CD4-positive, alpha-beta T cell (primary cell): ENCODE measurements around the gene OR6B2. TPM values are rescaled to one million over a fixed set of nuclear protein-coding genes. Genes with fewer than 3 reads are reported as not detected.

ENCODE experiments used
- ATAC-seq: fragments of 200-7000 bp; cut with Tn5 transposase; one replicate; pipeline ENCODE4 v1.10.0; 2022; ENCODE audit warnings: mild to moderate bottlenecking; ENCODE audit not compliant: poor library complexity
- CTCF ChIA-PET: fragments of 350-600 bp; sonication (Branson Sonifier 250); formaldehyde crosslinking; loops from one replicate; lab custom pipeline; 2021; ENCODE audit warnings: antibody characterized with exemption, inconsistent platforms; lab: Charles Lee
- POLR2A ChIA-PET: fragments of 350-600 bp; sonication (Branson Sonifier 250); formaldehyde crosslinking; loops from one replicate; lab custom pipeline; 2021; ENCODE audit warnings: antibody characterized with exemption, inconsistent platforms; lab: Charles Lee
- DNase-seq, 14 experiments: peaks; one replicate each; pipeline ENCODE4 v3.0.0-alpha.2; 2013 to 2020; ENCODE audit warnings: mixed read lengths in 2 of 14
- H3K27ac ChIP-seq, 2 donors: one replicate each; pipeline versions ENCODE4 v1.5.1 to v1.7.0; 2013; ENCODE audit warnings: low read length in 2 of 2, low read depth in 1 of 2, mild to moderate bottlenecking in 1 of 2
- H3K27me3 ChIP-seq, 2 experiments: 1 replicate in 1 of 2; 2 replicates in 1 of 2; pipeline versions ENCODE4 v1.6.1 to v1.7.0; 2013; ENCODE audit warnings: low read length in 2 of 2, control low read depth in 1 of 2, mild to moderate bottlenecking in 1 of 2, moderate library complexity in 1 of 2; ENCODE audit not compliant: insufficient read depth in 2 of 2, control insufficient read depth in 1 of 2
- H3K36me3 ChIP-seq: one replicate; pipeline ENCODE4 v1.6.1; 2013; ENCODE audit warnings: low read length, control low read depth; ENCODE audit not compliant: insufficient read depth
- H3K4me1 ChIP-seq: one replicate; pipeline ENCODE4 v1.6.1; 2013; ENCODE audit warnings: low read length, control low read depth; ENCODE audit not compliant: insufficient read depth
- H3K4me3 ChIP-seq: one replicate; pipeline ENCODE4 v1.5.1; 2013; ENCODE audit warnings: mild to moderate bottlenecking, low read length, moderate library complexity
- H3K9me3 ChIP-seq, 2 experiments: 1 replicate in 1 of 2; 2 replicates in 1 of 2; pipeline versions ENCODE4 v1.6.1 to v1.7.0; 2013; ENCODE audit warnings: low read length in 2 of 2, mild to moderate bottlenecking in 2 of 2, control low read depth in 1 of 2, moderate library complexity in 1 of 2; ENCODE audit not compliant: control insufficient read depth in 1 of 2, insufficient read depth in 1 of 2
- H3K27ac Mint-ChIP-seq: one replicate; pipeline ENCODE4 v1.8.0; 2020; ENCODE audit warnings: mixed read lengths
- H3K27me3 Mint-ChIP-seq: one replicate; pipeline ENCODE4 v1.8.0; 2021; ENCODE audit warnings: mixed read lengths
- H3K36me3 Mint-ChIP-seq: one replicate; pipeline ENCODE4 v1.8.0; 2021; ENCODE audit warnings: low read depth, mixed read lengths
- H3K4me1 Mint-ChIP-seq: one replicate; pipeline ENCODE4 v1.8.0; 2021; ENCODE audit warnings: low read depth, mixed read lengths
- H3K4me3 Mint-ChIP-seq: one replicate; pipeline ENCODE4 v1.8.0; 2020; ENCODE audit warnings: mild to moderate bottlenecking, mixed read lengths
- H3K9me3 Mint-ChIP-seq: one replicate; pipeline ENCODE4 v1.8.0; 2020; ENCODE audit warnings: mixed read lengths
- intact Hi-C, 2 experiments: fragments of 100-400 bp; cut with DNase I in 1 of 2; cut with micrococcal nuclease in 1 of 2; formaldehyde crosslinking; loops; one replicate each; pipeline versions ENCODE4 v1.15.1 to v1.9.0; 2023 to 2025; cut with DNase I, micrococcal nuclease
- total RNA-seq, 174 experiments: library from RNA in 2 of 174; stranded (reverse) in 2 of 174; gene quantifications; one replicate each; pipeline ENCODE4 v1.2.3 and lab custom pipeline; 2021 to 2026
- TF ChIP-seq, protein P1 (sequence below): fragments of 200-600 bp; IDR thresholded peaks from one replicate; pipeline ENCODE4 v1.8.0; 2022; ENCODE audit warnings: antibody characterized with exemption, mild to moderate bottlenecking

OR6B2 gene
- total RNA-seq, 2 experiments from 2014 or later: not detected

DNA sequence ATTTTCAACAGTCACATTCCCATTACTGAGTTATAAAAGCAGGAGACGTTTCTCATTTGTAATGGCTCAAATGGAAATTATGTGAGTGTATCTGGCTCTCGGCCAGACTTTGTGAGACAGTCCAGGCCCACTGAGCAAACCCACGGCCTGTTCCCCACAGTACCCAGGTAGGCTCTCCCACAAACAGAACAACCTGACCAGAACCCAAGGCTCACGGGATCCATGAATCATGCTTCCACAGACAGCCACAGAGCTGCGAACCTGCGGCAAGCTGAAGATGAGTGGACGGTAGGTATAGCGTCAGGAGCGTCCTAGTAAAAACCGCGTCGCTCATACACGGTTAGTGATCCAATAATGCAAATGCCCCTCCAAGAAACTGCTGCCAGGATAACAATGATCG, 39.3 kb downstream of the OR6B2 start:
- Mint-ChIP-seq H3K9me3 (no peaks in the 10 kb centered on the region), H3K4me3 (no peak overlapping the region), H3K4me1 (peaks cover 5% of the 10 kb centered on the region), H3K27ac (no peak overlapping the region), H3K27me3 (no peaks in the 10 kb centered on the region), H3K36me3 (peaks cover 88% of the 10 kb centered on the region)
- H3K36me3 ChIP-seq: peaks cover 42% of the 10 kb centered on the region
- intact Hi-C loops: loop anchor here (1.0 to 10.0 kb wide), 5 partner anchors 56 to 956 kb away; no protein-coding TSS in a partner anchor
- ChIA-PET POLR2A (interaction anchor here (1.4 kb wide), 1 partner anchor 239 kb away, joined by 3 read pairs; no protein-coding TSS in a partner anchor), CTCF (interaction anchor here (1.2 kb wide), 1 partner anchor 56 kb away, joined by 4 read pairs; no protein-coding TSS in a partner anchor)
- no peak overlapping the region for H3K27ac ChIP-seq
- H3K4me3 ChIP-seq: no peak overlapping the region
- DNase-seq (no peak), ATAC-seq (no peak)
- no peaks in the 10 kb centered on the region for H3K27me3 ChIP-seq
- H3K9me3 ChIP-seq: no peaks in the 10 kb centered on the region
- H3K4me1 ChIP-seq: no peaks in the 10 kb centered on the region
- TF ChIP-seq, protein P1, sequence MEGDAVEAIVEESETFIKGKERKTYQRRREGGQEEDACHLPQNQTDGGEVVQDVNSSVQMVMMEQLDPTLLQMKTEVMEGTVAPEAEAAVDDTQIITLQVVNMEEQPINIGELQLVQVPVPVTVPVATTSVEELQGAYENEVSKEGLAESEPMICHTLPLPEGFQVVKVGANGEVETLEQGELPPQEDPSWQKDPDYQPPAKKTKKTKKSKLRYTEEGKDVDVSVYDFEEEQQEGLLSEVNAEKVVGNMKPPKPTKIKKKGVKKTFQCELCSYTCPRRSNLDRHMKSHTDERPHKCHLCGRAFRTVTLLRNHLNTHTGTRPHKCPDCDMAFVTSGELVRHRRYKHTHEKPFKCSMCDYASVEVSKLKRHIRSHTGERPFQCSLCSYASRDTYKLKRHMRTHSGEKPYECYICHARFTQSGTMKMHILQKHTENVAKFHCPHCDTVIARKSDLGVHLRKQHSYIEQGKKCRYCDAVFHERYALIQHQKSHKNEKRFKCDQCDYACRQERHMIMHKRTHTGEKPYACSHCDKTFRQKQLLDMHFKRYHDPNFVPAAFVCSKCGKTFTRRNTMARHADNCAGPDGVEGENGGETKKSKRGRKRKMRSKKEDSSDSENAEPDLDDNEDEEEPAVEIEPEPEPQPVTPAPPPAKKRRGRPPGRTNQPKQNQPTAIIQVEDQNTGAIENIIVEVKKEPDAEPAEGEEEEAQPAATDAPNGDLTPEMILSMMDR: no peak

DNA sequence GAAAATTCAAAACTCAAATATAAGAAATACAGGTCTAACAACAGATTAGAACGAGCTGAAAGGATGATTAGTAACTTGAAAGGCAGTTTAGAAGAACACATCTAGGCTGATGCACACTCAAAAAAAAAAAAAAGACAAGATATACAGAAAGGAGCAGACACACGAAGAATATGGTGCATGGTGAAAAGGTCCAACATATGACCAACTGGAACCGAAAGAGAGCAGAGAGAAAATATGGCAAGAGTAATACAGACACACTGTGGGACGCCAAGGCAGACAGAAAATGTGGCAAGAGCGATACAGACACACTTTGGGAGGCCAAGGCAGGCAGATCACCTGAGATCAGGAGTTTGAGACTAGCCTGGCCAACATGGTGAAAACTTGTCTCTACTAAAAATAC, 44.9 kb downstream of the OR6B2 start:
- H3K4me1 ChIP-seq: no peaks in the 10 kb centered on the region
- ChIA-PET POLR2A (no interaction called here), CTCF (no interaction called here)
- DNase-seq (no peak), ATAC-seq (no peak)
- intact Hi-C loops: no loop called here
- Mint-ChIP-seq H3K27ac (no peak overlapping the region), H3K4me3 (no peak overlapping the region), H3K9me3 (peaks cover 3% of the 10 kb centered on the region), H3K36me3 (peaks cover 94% of the 10 kb centered on the region), H3K4me1 (no peaks in the 10 kb centered on the region), H3K27me3 (no peaks in the 10 kb centered on the region)
- H3K36me3 ChIP-seq: peaks cover 82% of the 10 kb centered on the region
- TF ChIP-seq, protein P1: no peak
- no peaks in the 10 kb centered on the region for H3K27me3 ChIP-seq
- no peaks in the 10 kb centered on the region for H3K9me3 ChIP-seq
- H3K27ac ChIP-seq: no peak overlapping the region
- H3K4me3 ChIP-seq: no peak overlapping the region

DNA sequence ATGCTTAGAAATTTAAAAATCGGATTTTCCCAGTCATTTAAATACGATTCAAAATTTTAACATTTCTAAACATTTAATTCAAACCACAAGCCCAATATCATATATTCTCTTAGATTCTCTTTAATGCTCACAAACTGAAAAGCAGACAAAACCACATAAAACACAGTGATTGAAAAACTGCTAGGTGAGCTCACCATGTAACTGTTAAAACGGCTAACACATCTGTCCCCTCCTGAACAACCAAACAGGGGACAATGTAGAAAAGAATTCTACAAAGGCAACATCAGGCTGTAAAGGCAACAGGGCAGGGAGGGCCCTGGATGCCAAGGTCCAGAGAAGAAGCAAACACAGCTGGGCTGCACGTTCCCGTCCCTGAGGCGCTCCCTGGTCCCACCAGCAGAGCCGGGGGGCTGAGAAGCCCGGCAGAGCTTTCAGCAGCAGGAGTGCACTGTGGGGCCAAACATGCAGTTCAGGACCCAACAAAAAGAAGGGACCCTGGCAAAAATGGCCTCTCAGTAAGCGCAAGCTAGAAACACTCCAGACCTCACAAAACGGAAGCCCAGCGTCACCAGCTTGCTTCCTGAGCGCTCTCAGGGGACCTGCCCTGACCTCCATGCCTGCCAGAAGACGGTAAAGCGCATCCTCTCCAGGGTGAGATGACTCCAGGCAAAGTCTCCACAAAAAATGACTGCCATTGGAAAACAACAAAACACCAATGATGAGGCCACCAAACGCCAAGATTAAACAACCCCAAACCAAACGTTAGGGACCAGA, 45.6 kb downstream of the OR6B2 start:
- ChIA-PET CTCF (no interaction called here), POLR2A (no interaction called here)
- Histone ChIP-seq H3K9me3 (no peaks in the 10 kb centered on the region), H3K36me3 (peaks cover 80% of the 10 kb centered on the region), H3K27me3 (no peaks in the 10 kb centered on the region), H3K27ac (no peak overlapping the region), H3K4me1 (no peaks in the 10 kb centered on the region), H3K4me3 (no peak overlapping the region)
- TF ChIP-seq, protein P1: no peak
- DNase-seq: no peak
- H3K27me3 Mint-ChIP-seq: no peaks in the 10 kb centered on the region
- H3K36me3 Mint-ChIP-seq: peaks cover 94% of the 10 kb centered on the region
- no peaks in the 10 kb centered on the region for H3K4me1 Mint-ChIP-seq
- ATAC-seq: no peak
- H3K27ac Mint-ChIP-seq: no peak overlapping the region
- peaks cover 3% of the 10 kb centered on the region for H3K9me3 Mint-ChIP-seq
- H3K4me3 Mint-ChIP-seq: no peak overlapping the region
- intact Hi-C loops: no loop called here
